Small intestine (tissue), 16 donors: ENCODE results near the gene BAZ2A. TPM values are rescaled to one million over a fixed set of nuclear protein-coding genes. Genes with fewer than 3 reads are reported as not detected.

ENCODE experiments used
- DNase-seq, 2 donors: peaks; one replicate each; pipeline versions ENCODE4 v3.0.0 to v3.0.0-alpha.2; 2013
- FAIRE-seq: peaks from 2 replicates; lab custom pipeline; 2012; peaks lifted over from hg19 to GRCh38; lab: Jason Lieb, UNC
- H3K27ac ChIP-seq, 3 donors: one replicate each; pipeline ENCODE4 v1.5.1; 2013; ENCODE audit warnings: low read length in 2 of 3, mild to moderate bottlenecking in 2 of 3, control low read depth in 1 of 3, inconsistent platforms in 1 of 3, low read depth in 1 of 3, moderate library complexity in 1 of 3
- H3K27me3 ChIP-seq, 3 donors: one replicate each; pipeline ENCODE4 v1.6.1; 2013; ENCODE audit warnings: low read length in 3 of 3, inconsistent platforms in 1 of 3; ENCODE audit not compliant: control insufficient read depth in 3 of 3, insufficient read depth in 3 of 3
- H3K36me3 ChIP-seq, 3 donors: one replicate each; pipeline ENCODE4 v1.6.1; 2013; ENCODE audit warnings: low read length in 3 of 3, inconsistent platforms in 1 of 3, low read depth in 1 of 3, mild to moderate bottlenecking in 1 of 3, moderate library complexity in 1 of 3; ENCODE audit not compliant: control insufficient read depth in 3 of 3, insufficient read depth in 2 of 3
- H3K4me1 ChIP-seq, 3 donors: one replicate each; pipeline ENCODE4 v1.6.1; 2013; ENCODE audit warnings: low read length in 2 of 3, inconsistent platforms in 1 of 3, low read depth in 1 of 3, mild to moderate bottlenecking in 1 of 3, moderate library complexity in 1 of 3; ENCODE audit not compliant: control insufficient read depth in 3 of 3, insufficient read depth in 2 of 3
- H3K4me3 ChIP-seq, 3 donors: one replicate each; pipeline ENCODE4 v1.5.1; 2013; ENCODE audit warnings: low read length in 3 of 3, control low read depth in 1 of 3, inconsistent platforms in 1 of 3, low read depth in 1 of 3, mild to moderate bottlenecking in 1 of 3, moderate library complexity in 1 of 3
- H3K9me3 ChIP-seq, 2 donors: one replicate each; pipeline ENCODE4 v1.6.1; 2013; ENCODE audit warnings: low read depth in 1 of 2, low read length in 1 of 2; ENCODE audit not compliant: control insufficient read depth in 2 of 2, insufficient read depth in 1 of 2
- WGBS, 3 donors: extraction: QIAGEN DNeasy Blood & Tissue Kit; methylation state at CpG; one replicate each; pipeline ENCODE4 v1.1.7; 2013; 5-methylcytosine and 5-hydroxymethylcytosine counted together
- long read RNA-seq, 10 donors: transcript quantifications; one replicate each; lab custom pipeline, GENCODE V29; 2026
- polyA plus RNA-seq, 4 donors: library from polyadenylated mRNA; stranded (reverse) in 3 of 4; unstranded in 1 of 4; fragments of 200-250 nt in 3 of 4; fragments of 120-200 nt in 1 of 4; gene quantifications; one replicate each; pipeline versions ENCODE4 v1.2.1 to v1.2.3, GENCODE V29; 2013
- donor health status: healthy with polysubstance abuse.
- donor health status: control.
- donor health status: control.
- donor health status: Bipolar disorder and iron deficiency.
- donor health status: healthy.

Gene BAZ2A
- polyA plus RNA-seq = 10 to 100 TPM; 19.2 to 71.1 (median 26.0) TPM
- long read RNA-seq, donor 1, partial matches to known transcripts = 60 of 63 reads
- long read RNA-seq, donor 1, other reads (novel, unspliced or antisense) = 0 of 63 reads
- long read RNA-seq, donor 2, partial matches to known transcripts = 0 of 2 reads
- long read RNA-seq, donor 2, other reads (novel, unspliced or antisense) = 0 of 2 reads
- long read RNA-seq, donor 3, partial matches to known transcripts = 10 of 10 reads
- long read RNA-seq, donor 3, other reads (novel, unspliced or antisense) = 0 of 10 reads
- long read RNA-seq, donor 4 = 0 reads
- long read RNA-seq, donor 5 = 0 reads
- long read RNA-seq, donor 6, partial matches to known transcripts = 10 of 13 reads
- long read RNA-seq, donor 6, other reads (novel, unspliced or antisense) = 0 of 13 reads
- long read RNA-seq, donor 7 = 0 reads
- long read RNA-seq, donor 8, partial matches to known transcripts = 0 of 1 reads
- long read RNA-seq, donor 8, other reads (novel, unspliced or antisense) = 0 of 1 reads
- long read RNA-seq, donor 9 = 0 reads
- long read RNA-seq, donor 10, partial matches to known transcripts = 36 of 40 reads
- long read RNA-seq, donor 10, other reads (novel, unspliced or antisense) = 0 of 40 reads

DNA sequence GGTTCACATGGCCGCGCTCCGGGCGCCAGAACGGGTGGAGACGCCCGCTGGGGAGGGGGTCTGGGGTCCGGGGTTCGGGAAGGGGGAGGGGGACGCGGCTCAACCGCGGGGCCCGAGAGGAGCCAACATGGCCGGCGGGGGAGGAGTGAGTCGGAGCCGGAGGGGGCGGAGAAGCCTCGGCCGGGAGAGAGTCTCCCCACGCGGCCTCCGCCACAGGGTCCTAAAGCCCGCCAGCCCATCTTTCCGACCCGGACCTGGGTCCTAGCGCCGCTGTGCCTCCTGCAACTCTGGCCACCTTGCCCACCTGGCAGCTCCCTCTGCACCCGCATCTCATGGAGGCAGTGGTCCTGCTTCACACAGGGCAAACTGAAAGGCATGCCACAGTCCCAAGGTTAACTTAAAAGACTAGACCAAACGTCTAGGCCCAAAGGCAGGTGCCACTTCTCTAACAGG is at the start of gene BAZ2A:
BAZ2A (minus strand) TSS at position 147 of the 453 bp plus-strand sequence. CDS start 12,796 bp downstream, outside the sequence.
- Histone ChIP-seq H3K9me3 (no peaks in the 10 kb centered on the region), H3K27ac (peak within 1 kb of the TSS; percentile 78 to 92 (median 92)), H3K4me3 (peak within 1 kb of the TSS; percentile 96 to 100 (median 99)), H3K27me3 (no peaks in the 10 kb centered on the region), H3K4me1 (peaks cover 6 to 40% (median 22%) of the 10 kb centered on the region in 3 donors), H3K36me3 (peaks cover 0 to 13% (median 0%) of the 10 kb centered on the region in 3 donors)
- FAIRE-seq = no peak
- peak; percentile 84 to 94 for DNase-seq
- WGBS, 3 donors = 1% methylated on average over 4 to 31 of the region's 31 CpGs

DNA sequence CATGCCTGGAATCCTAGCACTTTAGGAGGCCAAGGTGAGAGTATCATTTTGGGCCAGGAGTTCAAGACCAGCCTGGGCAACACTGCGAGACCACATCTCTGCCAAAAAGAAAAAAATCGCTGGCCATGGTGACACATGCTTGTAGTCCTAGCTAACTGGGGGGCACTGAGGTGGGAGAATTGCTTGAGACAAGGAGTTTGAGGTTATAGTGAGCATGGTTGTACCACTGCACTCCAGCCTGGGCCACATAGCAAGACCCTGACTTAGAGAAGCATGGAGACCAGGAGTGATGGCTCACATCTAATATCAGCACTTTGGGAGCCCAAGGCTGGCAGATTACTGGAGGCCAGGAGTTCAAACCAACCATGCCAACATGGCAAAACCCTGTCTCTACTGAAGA is 48.7 kb upstream of the BAZ2A start:
- H3K9me3 ChIP-seq = no peaks in the 10 kb centered on the region
- H3K4me1 ChIP-seq = peaks cover 7 to 17% (median 10%) of the 10 kb centered on the region in 3 donors
- FAIRE-seq (no peak), DNase-seq (no peak)
- H3K4me3 ChIP-seq = no peak overlapping the region
- 83 to 90% (median 89%) methylated on average over 2 of the region's 2 CpGs for WGBS, 3 donors
- no peak overlapping the region for H3K27ac ChIP-seq
- no peaks in the 10 kb centered on the region for H3K27me3 ChIP-seq
- H3K36me3 ChIP-seq = peaks cover 0 to 58% (median 0%) of the 10 kb centered on the region in 3 donors

GRCh38 chr12:56677680-56678079 is 47.6 kb upstream of the BAZ2A start:
- Histone ChIP-seq H3K4me1 (peaks cover 7 to 17% (median 10%) of the 10 kb centered on the region in 3 donors), H3K4me3 (no peak overlapping the region), H3K9me3 (no peaks in the 10 kb centered on the region), H3K36me3 (peaks cover 0 to 50% (median 0%) of the 10 kb centered on the region in 3 donors), H3K27ac (peak overlapping the region in 1 of 3 donors; percentile 57), H3K27me3 (no peaks in the 10 kb centered on the region)
- no peak for DNase-seq
- 8 to 55% (median 28%) methylated on average over 1 of the region's 1 CpG for WGBS, 3 donors
- no peak for FAIRE-seq

DNA sequence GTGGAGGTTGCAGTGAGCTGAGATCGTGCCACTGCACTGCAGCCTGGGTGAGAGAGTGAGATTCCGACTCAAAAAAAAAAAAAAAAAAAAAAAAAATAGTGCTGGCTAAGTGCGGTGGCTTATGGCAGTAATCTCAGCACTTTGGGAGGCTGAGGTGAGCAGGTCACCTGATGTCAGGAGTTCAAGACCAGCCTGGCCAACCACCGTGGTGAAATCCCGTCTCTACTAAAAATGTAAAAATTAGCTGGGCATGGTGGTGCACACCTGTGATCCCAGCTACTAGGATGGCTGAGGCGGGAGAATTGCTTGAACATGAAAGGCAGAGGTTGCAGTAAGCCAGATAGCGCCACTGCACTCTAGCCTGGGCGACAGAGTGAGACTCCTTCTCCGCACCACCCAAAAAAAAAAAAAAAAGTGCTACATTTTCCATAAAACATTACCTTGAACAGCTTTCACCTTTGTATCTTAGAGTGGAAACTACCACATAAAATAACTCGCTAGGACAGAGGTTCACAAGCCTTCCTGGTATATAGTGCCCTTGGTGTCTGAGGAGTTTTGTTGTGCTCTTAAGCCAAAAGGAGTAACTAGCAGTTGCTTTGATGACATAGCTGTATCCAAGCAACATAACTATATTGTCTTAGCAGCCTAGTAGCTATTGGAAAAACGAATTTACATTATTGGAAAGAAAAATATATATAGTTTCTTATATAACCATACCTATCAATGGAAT is 46.9 kb upstream of the BAZ2A start:
- peak; percentile 47 to 75 for DNase-seq
- no peaks in the 10 kb centered on the region for H3K27me3 ChIP-seq
- WGBS, 3 donors = 34 to 67% (median 52%) methylated on average over 10 to 11 of the region's 11 CpGs
- peak overlapping the region in 1 of 3 donors; percentile 57 for H3K27ac ChIP-seq
- peaks cover 3 to 17% (median 4%) of the 10 kb centered on the region in 3 donors for H3K4me1 ChIP-seq
- H3K9me3 ChIP-seq = no peaks in the 10 kb centered on the region
- no peak overlapping the region for H3K4me3 ChIP-seq
- FAIRE-seq = no peak
- H3K36me3 ChIP-seq = peaks cover 0 to 46% (median 0%) of the 10 kb centered on the region in 3 donors

- no peaks in the 10 kb centered on the region for H3K9me3 ChIP-seq
- H3K36me3 ChIP-seq = peaks cover 11 to 43% (median 13%) of the 10 kb centered on the region in 3 donors
- peak overlapping the region in 1 of 3 donors; percentile 62 for H3K27ac ChIP-seq
- H3K4me1 ChIP-seq = peaks cover 0 to 25% (median 0%) of the 10 kb centered on the region in 3 donors
- DNase-seq (no peak), FAIRE-seq (no peak)
- H3K4me3 ChIP-seq = no peak overlapping the region
- no peaks in the 10 kb centered on the region for H3K27me3 ChIP-seq
- 42 to 65% (median 47%) methylated on average over 2 of the region's 2 CpGs for WGBS, 3 donors
Observed at GRCh38 chr12:56671608-56672007, 41.5 kb upstream of the BAZ2A start.

DNA sequence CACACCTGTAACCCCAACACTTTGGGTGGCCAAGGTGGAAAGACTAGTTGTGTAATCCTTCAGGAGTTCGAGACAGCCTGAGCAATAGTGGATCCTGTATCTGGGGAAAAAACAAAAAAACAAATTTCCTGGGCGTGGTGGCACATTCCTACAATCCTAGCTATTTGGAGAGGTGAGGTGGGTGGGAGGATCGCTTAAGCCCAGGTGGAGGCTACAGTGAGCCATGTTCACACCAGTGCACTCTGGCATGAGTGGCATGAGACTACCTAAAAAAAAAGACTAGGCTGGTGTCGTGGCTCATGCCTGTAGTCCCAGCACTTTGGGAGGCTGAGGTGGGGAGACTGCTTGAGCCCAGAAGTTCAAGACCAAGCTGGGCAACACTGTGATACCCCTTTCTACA is 40.7 kb upstream of the BAZ2A start:
- DNase-seq = no peak
- Histone ChIP-seq H3K4me3 (no peak overlapping the region), H3K36me3 (peaks cover 11 to 45% (median 13%) of the 10 kb centered on the region in 3 donors), H3K9me3 (no peaks in the 10 kb centered on the region), H3K27me3 (no peaks in the 10 kb centered on the region), H3K27ac (peak overlapping the region in 1 of 3 donors; percentile 32), H3K4me1 (peaks cover 0 to 24% (median 0%) of the 10 kb centered on the region in 3 donors)
- WGBS, 3 donors = 79 to 82% (median 81%) methylated on average over 4 of the region's 4 CpGs
- no peak for FAIRE-seq

DNA sequence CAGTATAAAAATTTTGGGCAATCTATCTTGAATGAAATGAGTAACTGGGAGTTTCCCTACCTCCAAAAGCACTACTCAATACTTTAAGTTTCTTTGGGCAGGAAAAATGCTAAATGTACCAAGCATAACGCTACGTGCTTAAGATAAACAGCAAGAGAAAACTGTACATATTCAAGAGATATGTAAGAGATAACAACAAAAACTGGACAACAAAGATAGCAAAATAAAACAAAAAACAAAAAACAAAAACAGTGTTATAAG is 38.0 kb upstream of the BAZ2A start:
- Histone ChIP-seq H3K4me1 (peaks cover 0 to 24% (median 0%) of the 10 kb centered on the region in 3 donors), H3K4me3 (no peak overlapping the region), H3K36me3 (peaks cover 14 to 45% (median 20%) of the 10 kb centered on the region in 3 donors), H3K27me3 (no peaks in the 10 kb centered on the region), H3K9me3 (no peaks in the 10 kb centered on the region), H3K27ac (no peak overlapping the region)
- WGBS, 3 donors = 76 to 90% (median 85%) methylated on average over 2 of the region's 2 CpGs
- FAIRE-seq (no peak), DNase-seq (no peak)
